HG03135 (cell line): ENCODE results near the gene B4GALT2.

Experiments used
- ATAC-seq: cut with Tn5 transposase; IDR thresholded peaks from one replicate; pipeline ENCODE4 v1.9.1; 2021; ENCODE audit warnings: mild to moderate bottlenecking, moderate library complexity; ENCODE audit not compliant: unreplicated experiment

B4GALT2 gene, protein sequence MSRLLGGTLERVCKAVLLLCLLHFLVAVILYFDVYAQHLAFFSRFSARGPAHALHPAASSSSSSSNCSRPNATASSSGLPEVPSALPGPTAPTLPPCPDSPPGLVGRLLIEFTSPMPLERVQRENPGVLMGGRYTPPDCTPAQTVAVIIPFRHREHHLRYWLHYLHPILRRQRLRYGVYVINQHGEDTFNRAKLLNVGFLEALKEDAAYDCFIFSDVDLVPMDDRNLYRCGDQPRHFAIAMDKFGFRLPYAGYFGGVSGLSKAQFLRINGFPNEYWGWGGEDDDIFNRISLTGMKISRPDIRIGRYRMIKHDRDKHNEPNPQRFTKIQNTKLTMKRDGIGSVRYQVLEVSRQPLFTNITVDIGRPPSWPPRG

DNA sequence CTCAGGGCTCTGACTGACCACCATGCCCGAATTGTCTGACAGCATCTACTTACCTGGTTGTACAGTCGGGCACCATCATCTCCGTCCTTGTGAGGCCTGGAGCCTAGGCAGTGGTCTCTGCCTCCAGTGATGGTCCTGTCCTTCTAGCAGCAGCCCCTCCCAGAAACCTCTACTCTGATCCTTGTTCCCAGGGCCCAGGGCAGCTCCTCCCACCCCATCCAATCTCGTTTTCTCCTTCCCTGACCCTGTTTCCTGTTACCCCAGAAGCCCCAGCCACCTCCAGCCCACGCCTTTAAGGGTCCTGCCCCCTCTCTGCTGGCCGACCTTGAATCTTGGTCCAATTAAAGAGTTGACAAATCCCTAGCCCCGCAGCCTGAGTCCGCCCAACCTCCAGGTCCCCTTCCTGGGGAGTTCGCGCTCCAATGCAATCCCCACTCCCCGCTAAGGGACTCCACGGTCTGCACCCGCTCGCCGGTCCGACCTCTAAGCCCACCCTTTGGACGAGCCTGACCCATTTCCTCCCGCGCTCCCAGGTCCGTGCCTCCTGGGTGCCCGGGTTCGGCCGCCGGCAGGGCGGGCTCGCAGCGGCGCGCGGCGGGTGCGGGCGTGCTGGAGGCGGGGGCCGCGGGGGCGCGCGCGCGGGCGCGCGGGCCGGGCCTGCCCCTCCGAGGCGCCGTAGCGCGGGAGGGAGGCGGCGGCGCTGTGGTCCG is at the start of gene B4GALT2:
Gene B4GALT2 (plus strand): TSS at position 660 of the 710 bp plus-strand sequence. CDS start 1,951 bp downstream, outside the sequence.
- ATAC-seq: no peak

DNA sequence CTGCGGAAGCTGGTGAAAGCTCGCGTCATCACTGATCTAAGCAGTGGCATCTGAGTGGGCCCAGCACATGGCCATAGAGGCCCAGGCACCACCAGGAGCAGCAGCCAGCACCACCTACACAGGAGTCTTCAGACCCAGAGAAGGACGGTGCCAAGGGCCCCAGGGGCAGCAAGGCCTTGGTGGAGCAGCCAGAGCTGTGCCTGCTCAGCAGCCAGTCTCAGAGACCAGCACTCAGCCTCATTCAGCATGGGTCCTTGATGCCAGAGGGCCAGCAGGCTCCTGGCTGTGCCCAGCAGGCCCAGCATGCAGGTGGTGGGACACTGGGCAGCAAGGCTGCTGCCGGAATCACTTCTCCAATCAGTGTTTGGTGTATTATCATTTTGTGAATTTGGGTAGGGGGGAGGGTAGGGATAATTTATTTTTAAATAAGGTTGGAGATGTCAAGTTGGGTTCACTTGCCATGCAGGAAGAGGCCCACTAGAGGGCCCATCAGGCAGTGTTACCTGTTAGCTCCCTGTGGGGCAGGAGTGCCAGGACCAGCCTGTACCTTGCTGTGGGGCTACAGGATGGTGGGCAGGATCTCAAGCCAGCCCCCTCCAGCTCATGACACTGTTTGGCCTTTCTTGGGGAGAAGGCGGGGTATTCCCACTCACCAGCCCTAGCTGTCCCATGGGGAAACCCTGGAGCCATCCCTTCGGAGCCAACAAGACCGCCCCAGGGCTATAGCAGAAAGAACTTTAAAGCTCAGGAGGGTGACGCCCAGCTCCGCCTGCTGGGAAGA is 48.7 kb upstream of the B4GALT2 start:
- no peak for ATAC-seq

DNA sequence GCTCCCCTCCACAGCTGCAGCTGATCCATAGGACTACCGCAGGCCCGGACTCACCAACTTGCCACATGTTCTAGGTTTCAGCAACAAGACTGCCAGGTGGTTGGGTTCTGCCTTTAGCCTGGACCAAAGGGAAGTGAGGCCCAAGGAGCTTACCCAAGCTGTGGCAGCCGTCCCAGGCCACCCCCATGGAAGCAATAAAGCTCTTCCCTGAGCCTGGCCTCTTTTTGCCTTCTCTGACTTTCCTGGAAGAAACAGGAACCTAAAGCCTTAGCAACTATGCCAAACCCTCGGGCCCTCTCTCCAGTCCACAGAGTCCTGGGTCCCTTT is 48.1 kb upstream of the B4GALT2 start:
- ATAC-seq: no peak

DNA sequence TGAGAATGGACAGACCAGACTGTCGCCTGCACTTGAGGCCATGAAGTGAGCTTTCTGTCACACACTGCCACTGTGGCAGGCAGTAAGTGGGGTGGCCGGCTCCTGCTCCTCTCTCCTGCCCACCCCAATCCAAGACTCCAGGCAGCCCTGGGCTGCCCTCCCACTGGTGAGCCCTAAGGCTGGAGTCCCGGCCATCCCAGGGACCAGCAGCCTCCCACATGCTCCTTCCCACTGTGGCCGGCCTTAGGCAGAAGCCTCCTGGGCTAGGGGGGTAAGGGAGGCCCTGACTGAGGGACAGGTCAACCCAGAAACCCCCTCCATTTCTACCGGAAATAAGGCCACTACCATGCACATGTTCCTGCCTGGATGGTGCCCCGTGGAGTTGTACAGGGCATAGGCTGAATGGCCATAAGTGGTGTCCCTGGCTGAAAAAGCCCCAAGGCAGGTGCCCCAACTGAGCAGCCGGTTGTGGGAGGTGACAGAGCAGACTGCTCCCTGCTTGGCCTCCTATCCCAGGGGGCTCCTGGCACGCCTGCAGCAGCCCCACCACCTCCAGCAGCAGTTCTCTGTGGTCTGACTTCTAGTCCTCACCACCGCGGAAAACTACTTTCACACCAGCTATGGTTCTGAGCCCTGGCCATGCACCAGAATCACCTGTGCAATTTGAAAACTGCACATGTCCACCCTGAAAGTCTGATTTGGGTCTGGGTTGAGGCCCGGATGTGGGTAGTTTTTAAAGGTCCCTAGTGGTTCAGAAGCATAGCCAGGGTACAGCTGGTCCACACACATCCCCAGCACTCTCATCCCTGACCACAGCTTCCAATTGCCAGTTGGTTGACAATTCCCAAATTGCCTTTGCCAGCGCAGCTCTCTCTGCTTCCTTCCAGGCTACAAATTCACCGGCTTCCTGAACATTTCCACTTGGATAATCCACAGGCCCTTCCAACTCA is 47.0 kb upstream of the B4GALT2 start:
- ATAC-seq: no peak

DNA sequence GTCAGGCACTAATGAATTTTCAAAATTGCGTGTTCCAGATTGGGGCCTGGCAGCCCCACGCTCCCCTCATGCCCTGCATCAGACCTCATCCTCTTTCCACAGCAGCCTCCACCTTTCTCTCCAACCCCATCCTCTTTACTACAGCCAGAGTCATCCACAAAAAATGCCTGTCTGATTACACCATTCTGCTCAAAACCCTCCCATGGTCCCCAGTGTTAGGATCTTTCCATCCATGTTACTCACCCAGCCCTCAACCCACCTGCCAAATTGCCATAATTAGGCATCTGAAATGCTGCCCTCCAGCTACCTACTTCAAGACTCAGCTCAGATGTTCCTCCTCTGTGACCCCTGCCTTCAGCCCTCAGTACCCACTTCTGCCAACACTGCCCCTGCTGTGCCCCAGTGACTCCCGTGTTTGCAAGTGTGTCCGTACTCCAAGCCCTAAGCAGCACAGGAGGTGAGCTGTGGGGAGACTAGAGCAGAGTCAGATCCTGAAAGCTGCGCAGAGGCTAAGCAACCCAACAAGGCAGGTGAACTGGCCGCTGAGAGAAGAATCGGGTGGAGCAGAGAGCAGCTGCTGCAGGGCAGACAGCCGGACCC is 46.1 kb upstream of the B4GALT2 start:
- ATAC-seq: no peak

DNA sequence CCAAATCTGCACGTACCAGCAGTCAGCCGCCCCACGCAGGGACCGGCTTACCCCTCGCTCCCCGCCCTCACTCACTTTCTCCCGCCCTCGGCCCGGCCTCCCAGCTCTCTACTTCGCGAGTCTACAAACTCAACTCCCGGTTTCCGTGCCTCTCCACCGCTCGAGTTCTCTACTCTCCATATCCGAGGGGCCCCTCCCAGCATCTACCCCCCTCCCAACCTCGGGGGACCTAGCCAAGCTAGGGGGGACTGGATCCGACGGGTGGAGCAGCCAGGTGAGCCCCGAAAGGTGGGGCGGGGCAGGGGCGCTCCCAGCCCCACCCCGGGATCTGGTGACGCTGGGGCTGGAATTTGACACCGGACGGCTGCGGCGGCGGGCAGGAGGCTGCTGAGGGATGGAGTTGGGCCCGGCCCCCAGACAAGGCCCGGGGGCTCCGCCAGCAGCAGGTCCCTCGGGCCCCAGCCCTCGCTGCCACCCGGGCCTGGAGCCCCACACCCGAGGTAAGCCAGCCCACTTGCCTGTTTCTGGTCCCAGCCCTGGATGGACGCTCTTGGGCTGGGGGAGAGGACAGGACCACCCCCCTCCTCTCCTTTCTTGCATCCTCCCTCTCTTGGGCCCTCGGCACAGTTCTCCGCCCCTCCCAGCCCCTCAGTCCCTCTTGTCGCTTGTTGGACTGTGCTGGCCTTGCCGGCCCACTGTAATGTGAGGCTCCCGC is 45.5 kb upstream of the B4GALT2 start, which contains the start of gene ARTN:
Gene ARTN (plus strand): TSS at position 416 of the 715 bp plus-strand sequence. CDS start 1,856 bp downstream, outside the sequence.
- ATAC-seq: no peak

DNA sequence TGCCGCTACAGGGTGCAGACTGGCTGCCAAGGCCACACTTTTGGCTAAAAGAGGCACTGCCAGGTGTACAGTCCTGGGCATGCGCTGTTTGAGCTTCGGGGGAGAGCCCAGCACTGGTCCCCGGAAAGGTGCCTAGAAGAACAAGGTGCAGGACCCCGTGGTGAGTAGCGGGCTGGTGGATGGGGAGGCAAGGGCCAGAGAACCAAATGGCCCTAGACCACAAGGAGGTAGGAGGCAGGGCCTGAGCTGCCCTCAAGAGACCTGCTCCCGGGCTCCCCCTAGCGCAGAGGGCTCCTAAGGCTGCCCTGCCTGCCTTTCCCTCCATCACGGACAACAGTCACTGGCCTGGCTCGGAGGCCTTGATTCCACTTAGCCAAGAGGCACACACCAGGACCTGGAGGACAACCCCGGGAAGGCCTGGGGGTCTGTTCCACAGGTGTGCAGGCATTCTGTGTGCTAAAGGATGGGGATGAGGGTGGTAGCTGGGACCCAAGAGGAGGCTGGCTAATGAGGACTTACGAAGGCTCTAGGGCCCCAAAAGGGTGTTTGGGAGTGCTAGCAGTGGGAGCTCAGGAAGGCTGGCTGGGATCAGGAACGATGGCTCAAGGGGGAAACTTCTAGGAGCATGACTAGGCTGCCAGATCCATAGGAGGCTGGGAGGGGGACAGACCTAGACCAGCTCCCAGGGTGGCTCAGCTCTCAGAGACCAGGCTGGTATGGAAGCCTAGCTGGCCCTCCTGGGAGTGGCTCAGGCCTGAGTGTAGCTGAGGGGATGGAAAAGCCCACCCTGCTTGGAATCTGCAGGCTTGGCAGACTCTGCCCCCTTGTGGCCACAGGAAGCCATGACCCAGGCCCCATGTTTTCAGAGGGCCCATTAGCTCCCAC is 44.7 kb upstream of the B4GALT2 start:
- no peak for ATAC-seq

DNA sequence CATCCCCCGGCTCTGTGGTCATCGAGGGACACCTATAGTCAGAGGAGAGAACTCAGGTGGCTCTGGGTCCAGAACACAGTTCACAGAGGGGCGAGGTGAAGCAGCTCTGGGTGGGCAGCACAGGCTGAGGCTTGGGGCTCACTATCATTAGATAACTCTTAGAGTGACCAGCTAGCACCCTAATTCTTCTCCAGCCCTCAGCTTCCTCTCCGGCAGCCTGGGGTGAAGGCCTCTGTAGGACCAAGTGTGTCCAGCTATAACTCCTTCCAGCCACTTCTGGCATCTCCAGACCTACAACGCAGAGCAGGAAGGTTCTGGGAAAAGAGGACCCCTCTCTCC is 44.1 kb upstream of the B4GALT2 start:
- ATAC-seq: no peak

DNA sequence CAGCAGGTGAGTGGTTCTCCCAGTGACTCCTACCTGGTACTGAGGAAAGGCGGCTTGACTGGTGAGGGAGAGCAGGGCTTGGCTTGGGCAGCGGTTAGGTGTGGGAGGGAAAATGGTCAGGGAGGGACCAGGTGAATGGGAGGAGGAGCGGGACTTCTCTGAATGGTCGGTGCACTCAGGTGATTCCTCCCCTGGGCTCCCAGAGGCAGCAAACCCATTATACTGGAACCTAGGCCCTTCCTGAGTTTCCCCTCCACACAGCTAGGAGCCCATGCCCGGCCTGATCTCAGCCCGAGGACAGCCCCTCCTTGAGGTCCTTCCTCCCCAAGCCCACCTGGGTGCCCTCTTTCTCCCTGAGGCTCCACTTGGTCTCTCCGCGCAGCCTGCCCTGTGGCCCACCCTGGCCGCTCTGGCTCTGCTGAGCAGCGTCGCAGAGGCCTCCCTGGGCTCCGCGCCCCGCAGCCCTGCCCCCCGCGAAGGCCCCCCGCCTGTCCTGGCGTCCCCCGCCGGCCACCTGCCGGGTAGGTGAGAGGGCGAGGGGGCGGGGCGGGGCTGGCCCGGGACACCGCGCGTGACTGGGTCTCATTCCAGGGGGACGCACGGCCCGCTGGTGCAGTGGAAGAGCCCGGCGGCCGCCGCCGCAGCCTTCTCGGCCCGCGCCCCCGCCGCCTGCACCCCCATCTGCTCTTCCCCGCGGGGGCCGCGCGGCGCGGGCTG is 43.1 kb upstream of the B4GALT2 start:
- no peak for ATAC-seq

DNA sequence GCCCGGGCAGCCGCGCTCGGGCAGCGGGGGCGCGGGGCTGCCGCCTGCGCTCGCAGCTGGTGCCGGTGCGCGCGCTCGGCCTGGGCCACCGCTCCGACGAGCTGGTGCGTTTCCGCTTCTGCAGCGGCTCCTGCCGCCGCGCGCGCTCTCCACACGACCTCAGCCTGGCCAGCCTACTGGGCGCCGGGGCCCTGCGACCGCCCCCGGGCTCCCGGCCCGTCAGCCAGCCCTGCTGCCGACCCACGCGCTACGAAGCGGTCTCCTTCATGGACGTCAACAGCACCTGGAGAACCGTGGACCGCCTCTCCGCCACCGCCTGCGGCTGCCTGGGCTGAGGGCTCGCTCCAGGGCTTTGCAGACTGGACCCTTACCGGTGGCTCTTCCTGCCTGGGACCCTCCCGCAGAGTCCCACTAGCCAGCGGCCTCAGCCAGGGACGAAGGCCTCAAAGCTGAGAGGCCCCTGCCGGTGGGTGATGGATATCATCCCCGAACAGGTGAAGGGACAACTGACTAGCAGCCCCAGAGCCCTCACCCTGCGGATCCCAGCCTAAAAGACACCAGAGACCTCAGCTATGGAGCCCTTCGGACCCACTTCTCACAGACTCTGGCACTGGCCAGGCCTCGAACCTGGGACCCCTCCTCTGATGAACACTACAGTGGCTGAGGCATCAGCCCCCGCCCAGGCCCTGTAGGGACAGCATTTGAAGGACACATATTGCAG is 42.4 kb upstream of the B4GALT2 start:
- no peak for ATAC-seq

DNA sequence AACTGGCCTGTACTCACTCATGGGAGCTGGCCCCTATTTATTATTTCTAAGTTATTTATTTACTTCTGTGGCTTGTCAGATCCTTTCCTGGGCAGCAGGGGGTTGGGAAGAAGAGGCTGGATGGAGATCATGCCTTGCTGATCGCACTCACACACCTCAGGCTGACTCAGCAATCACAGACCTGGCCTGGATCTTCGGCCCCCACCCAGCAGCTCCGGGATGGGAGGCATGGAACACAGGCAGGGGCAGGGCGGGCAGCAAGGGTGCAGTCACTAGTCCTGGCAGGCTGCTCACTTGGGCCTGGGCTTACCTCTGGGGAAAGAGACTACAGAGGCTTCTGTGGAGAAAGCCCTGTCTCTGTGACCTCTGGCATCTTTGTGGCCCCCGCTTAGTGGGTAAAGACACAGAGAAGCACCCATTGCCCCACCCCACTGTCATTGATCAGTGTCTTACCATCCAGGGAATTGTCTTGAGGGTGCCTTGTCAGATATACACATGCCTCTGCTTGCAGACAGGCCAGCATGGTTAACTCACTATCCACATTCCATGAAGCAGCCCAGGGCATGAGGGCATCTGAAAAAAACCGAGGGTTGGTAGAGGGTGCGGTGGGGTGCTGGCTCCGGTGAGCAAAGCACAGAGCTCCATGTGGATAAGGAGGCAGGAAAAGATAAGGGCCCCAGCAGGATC is 41.7 kb upstream of the B4GALT2 start:
- ATAC-seq: no peak

DNA sequence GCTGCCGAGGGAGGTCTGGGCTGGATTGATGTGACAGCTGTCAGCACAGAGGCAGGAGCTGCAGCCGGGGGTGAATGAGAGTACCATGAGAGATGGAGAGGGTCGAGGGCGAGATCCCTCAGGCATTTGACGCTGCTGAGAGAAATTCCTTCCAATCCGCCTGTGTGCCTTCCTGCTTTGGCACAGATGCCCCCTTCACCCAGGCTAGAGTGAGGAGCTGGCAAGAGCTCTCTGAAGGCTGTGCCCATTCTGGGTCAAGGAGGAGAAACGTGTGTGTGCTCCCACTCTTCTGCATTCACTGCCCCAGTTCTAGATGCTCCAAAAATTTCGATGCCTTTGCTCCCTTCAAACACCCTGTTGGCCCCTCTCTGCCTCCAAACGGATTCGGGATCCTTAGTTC is 40.6 kb upstream of the B4GALT2 start:
- ATAC-seq: no peak

DNA sequence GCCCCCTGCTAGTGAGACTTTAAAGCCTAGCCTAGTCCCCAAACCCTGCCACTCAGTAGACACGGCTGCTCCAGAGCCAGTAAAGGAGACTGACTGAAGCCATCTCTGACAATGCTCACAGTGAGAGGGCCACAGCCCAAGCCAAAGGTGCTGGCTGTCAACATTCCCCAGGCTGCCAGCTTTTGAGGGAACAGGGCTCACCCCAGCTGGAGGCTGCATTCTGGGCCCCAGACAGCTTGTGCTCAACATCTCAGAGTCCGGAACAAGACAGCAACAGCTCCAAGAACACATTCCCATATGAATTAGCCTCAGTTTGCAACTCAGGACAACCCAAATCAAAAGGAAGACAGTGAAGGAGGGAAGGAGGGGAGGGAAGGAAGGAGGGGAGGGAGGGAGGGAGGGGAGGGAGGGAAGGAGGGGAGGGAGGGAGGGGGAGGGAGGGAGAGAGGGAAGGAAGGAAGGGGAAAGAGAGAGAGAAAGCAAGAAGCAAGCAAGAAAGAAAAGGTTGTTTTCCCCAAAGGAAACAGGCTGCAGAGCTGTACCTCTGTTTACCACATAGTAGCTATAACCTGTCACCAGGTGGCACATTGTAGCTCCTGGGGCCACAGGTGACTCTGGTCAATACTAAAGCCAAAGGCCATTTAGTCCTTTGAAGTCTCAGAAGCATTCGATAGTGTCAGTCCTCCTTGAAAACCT is 40.0 kb upstream of the B4GALT2 start:
- ATAC-seq: no peak

DNA sequence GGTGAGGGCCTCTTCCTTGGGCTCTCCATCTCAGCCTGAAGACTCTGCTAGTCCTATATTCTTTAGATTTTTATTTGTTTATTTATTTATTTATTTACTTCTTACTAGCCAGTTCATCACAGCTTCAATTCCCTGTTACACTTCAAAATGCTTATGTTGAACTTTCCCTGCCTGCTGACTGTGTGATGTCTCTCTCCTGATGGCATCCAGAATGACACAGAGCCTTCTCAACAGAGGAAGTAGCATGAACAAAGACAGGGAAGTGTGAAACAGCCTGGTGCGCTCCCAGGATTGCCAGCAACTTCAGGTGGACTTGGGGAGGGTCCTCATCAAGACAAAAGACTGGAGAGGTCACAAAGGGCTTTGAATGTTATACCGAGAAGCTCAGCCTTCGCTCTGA is 36.6 kb upstream of the B4GALT2 start:
- no peak for ATAC-seq

DNA sequence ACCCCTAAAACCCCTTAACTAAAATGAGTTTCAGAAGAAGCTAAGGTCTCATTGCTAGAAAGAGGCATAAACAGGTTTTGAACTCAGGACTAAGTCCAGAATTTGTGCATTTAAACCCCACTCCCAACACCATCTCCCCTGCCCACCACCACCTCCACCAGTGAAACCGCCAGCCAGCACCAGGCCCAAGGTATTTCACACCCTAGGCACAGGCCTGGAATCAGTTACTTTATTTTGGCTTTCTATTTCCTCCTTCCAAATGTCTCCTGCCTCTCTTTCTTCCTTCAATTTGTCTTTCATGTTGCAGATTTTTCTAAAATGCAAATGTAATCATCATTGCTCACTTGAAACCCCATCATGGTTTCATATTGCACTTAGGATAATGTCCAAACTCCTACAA is 34.1 kb upstream of the B4GALT2 start:
- no peak for ATAC-seq

DNA sequence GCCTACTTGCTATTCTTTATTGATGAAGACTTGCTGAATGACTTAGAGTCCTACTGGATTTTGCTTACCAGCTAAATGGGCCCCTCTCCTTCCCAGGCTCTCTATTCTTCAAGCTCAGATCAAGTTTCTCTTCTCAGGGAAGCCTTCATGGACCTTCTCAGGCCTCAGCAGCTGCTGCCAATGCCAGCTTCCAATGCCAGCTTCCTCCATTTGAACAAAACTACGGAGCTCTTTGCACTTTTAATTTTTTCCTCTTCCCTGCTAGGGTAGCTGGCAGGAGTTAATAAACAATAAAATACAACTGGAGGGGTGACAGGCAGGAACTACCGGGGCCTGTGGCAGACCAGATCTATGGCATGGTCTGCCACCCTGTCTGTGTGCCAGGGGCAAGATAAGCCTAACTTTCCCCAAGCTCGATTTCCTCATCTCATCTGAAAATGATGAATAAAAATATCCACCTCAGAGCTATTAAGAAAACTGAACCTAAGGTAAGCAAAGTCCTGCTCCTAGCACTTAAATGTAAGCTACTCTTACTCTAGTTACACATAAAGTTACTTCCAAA is 33.3 kb upstream of the B4GALT2 start:
- no peak for ATAC-seq
